AG09319 (cell line): ENCODE data around the gene KRTAP5-4.
"Not testable (repeated sequence)": the region's sequence is repeated elsewhere in the genome, so short reads cannot be mapped to it uniquely, and the experiment has no call there.

Experiments used
- DNase-seq: peaks from one replicate; pipeline ENCODE4 v3.0.0-alpha.2; 2010; ENCODE audit warnings: low read depth; ENCODE audit errors: extremely low read depth
- CTCF ChIP-seq: IDR thresholded peaks from 2 replicates; pipeline ENCODE4 v1.5.1; 2011; ENCODE audit warnings: low read depth, mild to moderate bottlenecking, inconsistent platforms, low read length, moderate library complexity

The KRTAP5-4 gene

GRCh38 chr11:1598816-1599215 is 23.1 kb downstream of the KRTAP5-4 start:
- DNase-seq, result no peak
- no peak for TF ChIP-seq CTCF

GRCh38 chr11:1598406-1598805 is 23.5 kb downstream of the KRTAP5-4 start:
- not testable (repeated sequence) for DNase-seq

GRCh38 chr11:1597994-1598380 is 24.0 kb downstream of the KRTAP5-4 start, which contains the start of gene KRTAP5-2:
KRTAP5-2 (minus strand) TSS chr11:1598294; CDS start chr11:1598250, 44 bp downstream.
- TF ChIP-seq CTCF, result no peak
- no peak for DNase-seq

GRCh38 chr11:1597331-1597993 is 24.5 kb downstream of the KRTAP5-4 start:
- DNase-seq, result no peak
- no peak for TF ChIP-seq CTCF

GRCh38 chr11:1596576-1597121 is 25.3 kb downstream of the KRTAP5-4 start:
- DNase-seq, result not testable (repeated sequence)

- not testable (repeated sequence) for DNase-seq
Observed at GRCh38 chr11:1595994-1596575, 25.9 kb downstream of the KRTAP5-4 start.

- TF ChIP-seq CTCF, result no peak
Observed at GRCh38 chr11:1592628-1593027, 29.3 kb downstream of the KRTAP5-4 start.

GRCh38 chr11:1589996-1590395 is 31.9 kb downstream of the KRTAP5-4 start:
- no peak for TF ChIP-seq CTCF

More at GRCh38 chr11:1592628-1593027, 29.3 kb downstream of the KRTAP5-4 start:
- no peak for DNase-seq

GRCh38 chr11:1589191-1589963 is 32.6 kb downstream of the KRTAP5-4 start:
- not testable (repeated sequence) for DNase-seq

More at GRCh38 chr11:1589996-1590395, 31.9 kb downstream of the KRTAP5-4 start:
- no peak for DNase-seq
